Bronchial epithelial cell (primary cell): ENCODE results near the gene DSCAML1. TPM values are rescaled to one million over a fixed set of nuclear protein-coding genes. Genes with fewer than 3 reads are reported as not detected.

ENCODE experiments used
- DNase-seq: peaks from one replicate; pipeline ENCODE4 v3.0.0-alpha.2; 2010; ENCODE audit warnings: low read depth
- FAIRE-seq: peaks from 2 replicates; lab custom pipeline; 2011; peaks lifted over from hg19 to GRCh38; lab: Jason Lieb, UNC
- H3K27me3 ChIP-seq: 2 replicates; pipeline ENCODE4 v1.5.1; 2011; ENCODE audit warnings: low read length; ENCODE audit not compliant: control insufficient read depth, insufficient read depth
- H3K36me3 ChIP-seq: 2 replicates; pipeline ENCODE4 v1.5.1; 2011; ENCODE audit warnings: low read length; ENCODE audit not compliant: control insufficient read depth, insufficient read depth
- H3K4me3 ChIP-seq: 2 replicates; pipeline ENCODE4 v1.5.1; 2011; ENCODE audit warnings: mild to moderate bottlenecking, low read depth, low read length, control low read depth
- total RNA-seq: library from RNA; depleted of rRNA; stranded (reverse); fragments of >200 nt; gene quantifications from 2 replicates; pipeline ENCODE4 v1.2.1, GENCODE V29; 2014
- TF ChIP-seq, protein P1 (sequence below): IDR thresholded peaks from 2 replicates; pipeline ENCODE4 v1.5.1; 2011; ENCODE audit warnings: mild to moderate bottlenecking, moderate library complexity, low read length, control low read depth, inconsistent platforms; ENCODE audit not compliant: insufficient read depth, severe bottlenecking

Gene DSCAML1
- total RNA-seq, 1 donor from 2014 or later: under 0.01 TPM

DNA sequence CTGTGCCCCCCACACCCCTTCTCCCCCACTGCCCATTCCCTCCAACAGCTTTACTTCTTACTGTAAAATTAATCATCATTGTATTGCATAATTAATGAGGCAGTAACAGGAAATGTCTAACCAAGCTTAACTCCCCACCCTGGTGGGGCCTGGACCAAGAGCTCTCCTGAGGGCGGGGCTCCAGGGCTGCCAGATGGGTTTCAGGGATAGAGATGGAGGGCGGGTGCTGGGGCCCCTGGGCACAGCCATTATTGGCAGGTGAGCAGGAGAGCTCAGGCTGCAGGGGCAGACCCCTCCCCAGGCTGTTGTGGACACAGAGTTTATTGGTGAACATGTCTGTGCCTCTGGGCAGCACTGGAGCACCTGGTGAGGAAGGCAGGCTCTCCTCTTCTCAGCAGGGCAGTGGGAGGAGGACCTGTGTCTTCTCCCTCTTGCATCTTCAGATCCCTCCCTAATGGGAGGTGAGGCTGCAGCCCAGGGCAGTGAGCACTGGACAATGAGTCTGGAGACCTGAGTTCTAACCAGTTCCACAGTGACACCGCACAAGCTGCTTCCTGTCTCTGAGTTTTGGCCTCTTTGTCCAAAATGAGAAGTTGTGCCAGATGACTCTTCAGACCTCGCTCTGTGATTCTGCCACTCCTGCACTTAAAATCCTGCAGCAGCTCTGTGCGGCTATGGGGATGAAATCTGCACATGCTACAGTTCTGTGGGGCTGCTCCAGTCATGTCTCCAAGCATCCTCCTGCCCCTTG is 236.1 kb downstream of the DSCAML1 start:
- no peaks in the 10 kb centered on the region for H3K27me3 ChIP-seq
- DNase-seq (no peak), FAIRE-seq (no peak)
- TF ChIP-seq, protein P1, sequence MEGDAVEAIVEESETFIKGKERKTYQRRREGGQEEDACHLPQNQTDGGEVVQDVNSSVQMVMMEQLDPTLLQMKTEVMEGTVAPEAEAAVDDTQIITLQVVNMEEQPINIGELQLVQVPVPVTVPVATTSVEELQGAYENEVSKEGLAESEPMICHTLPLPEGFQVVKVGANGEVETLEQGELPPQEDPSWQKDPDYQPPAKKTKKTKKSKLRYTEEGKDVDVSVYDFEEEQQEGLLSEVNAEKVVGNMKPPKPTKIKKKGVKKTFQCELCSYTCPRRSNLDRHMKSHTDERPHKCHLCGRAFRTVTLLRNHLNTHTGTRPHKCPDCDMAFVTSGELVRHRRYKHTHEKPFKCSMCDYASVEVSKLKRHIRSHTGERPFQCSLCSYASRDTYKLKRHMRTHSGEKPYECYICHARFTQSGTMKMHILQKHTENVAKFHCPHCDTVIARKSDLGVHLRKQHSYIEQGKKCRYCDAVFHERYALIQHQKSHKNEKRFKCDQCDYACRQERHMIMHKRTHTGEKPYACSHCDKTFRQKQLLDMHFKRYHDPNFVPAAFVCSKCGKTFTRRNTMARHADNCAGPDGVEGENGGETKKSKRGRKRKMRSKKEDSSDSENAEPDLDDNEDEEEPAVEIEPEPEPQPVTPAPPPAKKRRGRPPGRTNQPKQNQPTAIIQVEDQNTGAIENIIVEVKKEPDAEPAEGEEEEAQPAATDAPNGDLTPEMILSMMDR: no peak
- no peak overlapping the region for H3K4me3 ChIP-seq
- H3K36me3 ChIP-seq: no peaks in the 10 kb centered on the region

DNA sequence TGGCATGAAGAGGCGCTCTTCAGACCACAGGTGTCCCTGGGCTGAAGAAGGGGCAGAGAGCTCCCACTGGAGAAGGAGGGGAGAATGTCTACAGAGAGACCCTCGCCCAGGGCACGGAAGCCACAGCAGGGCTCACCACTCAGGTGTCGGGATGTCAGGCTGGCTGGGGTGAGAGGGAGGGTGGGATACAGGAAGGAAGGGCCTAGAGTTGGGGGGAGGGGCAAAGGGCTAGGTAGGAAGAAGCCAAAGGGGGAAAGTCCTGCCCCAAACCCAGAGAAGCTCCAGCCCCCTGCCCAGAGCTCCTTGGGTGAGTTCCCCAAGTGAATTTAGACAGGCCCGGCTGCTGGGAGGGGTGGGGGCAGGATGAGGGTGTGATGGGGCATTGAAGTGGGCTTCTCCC is 237.3 kb downstream of the DSCAML1 start:
- DNase-seq (no peak), FAIRE-seq (no peak)
- H3K4me3 ChIP-seq: no peak overlapping the region
- TF ChIP-seq, protein P1: no peak
- no peaks in the 10 kb centered on the region for H3K36me3 ChIP-seq
- H3K27me3 ChIP-seq: no peaks in the 10 kb centered on the region

DNA sequence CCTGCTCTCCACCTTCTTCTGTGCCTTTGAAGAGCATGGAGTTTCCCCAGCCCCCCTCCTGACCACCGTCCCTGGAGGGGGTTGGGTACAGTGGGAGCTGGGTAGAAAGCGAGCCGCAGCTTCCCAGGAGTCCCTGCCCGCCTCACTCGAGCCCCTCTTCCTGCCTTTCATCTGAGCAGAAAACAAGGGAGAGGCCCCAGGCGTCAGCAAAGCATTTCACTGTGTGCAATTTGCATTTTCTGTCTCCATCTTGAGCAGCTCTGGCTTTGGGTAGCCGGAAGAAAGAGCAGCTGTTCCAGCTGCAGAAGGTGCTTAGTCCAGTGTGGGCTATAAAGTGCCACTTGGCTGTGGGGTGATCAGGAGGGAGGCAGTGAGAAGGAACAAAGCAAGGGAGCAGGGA is 239.7 kb downstream of the DSCAML1 start:
- Histone ChIP-seq H3K4me3 (no peak overlapping the region), H3K36me3 (no peaks in the 10 kb centered on the region), H3K27me3 (no peaks in the 10 kb centered on the region)
- FAIRE-seq: no peak
- DNase-seq: no peak
- TF ChIP-seq, protein P1: no peak

DNA sequence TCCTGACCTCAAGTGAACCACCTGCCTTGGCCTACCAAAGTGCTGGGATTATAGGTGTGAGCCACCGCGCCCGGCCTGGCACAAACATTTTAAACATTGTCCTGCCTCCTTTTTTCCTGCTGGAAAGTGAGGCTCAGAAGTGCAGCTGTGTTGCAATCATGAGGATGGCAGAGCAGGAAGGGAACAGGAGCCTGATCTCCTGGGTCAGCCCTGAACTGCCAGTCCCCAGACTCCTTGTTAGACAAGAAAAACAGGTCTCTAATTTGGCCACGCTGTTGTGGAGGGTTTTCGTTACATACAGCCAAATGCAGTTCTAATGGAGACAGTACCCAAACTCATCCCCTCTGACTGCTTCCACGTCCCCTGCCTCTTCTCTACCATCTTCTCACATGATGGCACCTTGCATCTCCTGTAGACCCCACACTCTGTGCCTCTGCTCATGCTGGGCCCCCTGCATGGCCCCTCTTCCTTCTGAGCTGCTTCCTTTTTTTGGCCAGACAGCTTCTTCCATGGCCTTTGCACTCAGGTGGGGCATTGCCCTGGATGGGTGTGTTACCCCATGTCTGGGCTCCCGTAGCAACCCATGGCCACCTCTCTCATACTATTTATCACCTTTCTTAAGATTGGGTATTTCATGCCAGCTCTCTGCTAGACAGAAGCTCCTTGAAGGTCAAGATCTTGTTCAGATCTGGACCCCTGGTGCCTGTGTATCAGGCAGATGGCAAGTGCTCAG is 242.2 kb downstream of the DSCAML1 start:
- FAIRE-seq: no peak

DNA sequence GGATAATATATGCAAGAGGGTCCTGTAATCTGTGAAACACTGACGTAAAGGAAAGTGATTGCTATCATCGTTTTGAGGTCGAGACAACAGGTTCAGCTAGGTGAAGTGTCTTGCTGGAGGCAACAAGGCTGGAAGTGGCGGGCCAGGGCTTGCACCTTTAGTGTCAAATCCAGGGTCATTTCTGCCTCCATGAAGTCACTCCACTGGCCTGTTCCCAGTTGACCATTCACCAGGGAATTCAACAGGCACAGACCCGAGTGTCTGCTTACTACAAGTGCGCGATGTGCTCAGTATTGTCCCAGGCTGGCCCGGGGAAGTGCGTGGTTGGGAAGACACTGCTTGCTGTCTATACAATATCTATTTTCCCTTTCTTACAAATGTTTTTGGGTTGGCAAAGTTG is 244.4 kb downstream of the DSCAML1 start:
- FAIRE-seq (no peak), DNase-seq (no peak)
- H3K36me3 ChIP-seq: no peaks in the 10 kb centered on the region
- H3K4me3 ChIP-seq: no peak overlapping the region
- TF ChIP-seq, protein P1: no peak
- no peaks in the 10 kb centered on the region for H3K27me3 ChIP-seq

More for the DNA sequence above, 242.2 kb downstream of the DSCAML1 start:
- TF ChIP-seq, protein P1: no peak
- peak; percentile 32 for DNase-seq
- Histone ChIP-seq H3K27me3 (no peaks in the 10 kb centered on the region), H3K4me3 (no peak overlapping the region), H3K36me3 (no peaks in the 10 kb centered on the region)
